HT1080 (cell line): Measurements from ENCODE around the gene DENND10. TPM values are rescaled to one million over a fixed set of nuclear protein-coding genes. Genes with fewer than 3 reads are reported as not detected.
"Not testable (repeated sequence)": the region's sequence is repeated elsewhere in the genome, so short reads cannot be mapped to it uniquely, and the experiment has no call there.

ENCODE experiments used
- DNase-seq: peaks from one replicate; pipeline ENCODE4 v3.0.0-alpha.2; 2015; ENCODE audit warnings: low read depth
- total RNA-seq: library from RNA; depleted of rRNA; stranded (reverse); fragments of >200 nt; shearing (Covaris generic); gene quantifications from 2 replicates; pipeline ENCODE4 v1.2.3, GENCODE V29; 2014

The DENND10 gene
- total RNA-seq, 1 experiment from 2014 or later, result 26.6 TPM

DNA sequence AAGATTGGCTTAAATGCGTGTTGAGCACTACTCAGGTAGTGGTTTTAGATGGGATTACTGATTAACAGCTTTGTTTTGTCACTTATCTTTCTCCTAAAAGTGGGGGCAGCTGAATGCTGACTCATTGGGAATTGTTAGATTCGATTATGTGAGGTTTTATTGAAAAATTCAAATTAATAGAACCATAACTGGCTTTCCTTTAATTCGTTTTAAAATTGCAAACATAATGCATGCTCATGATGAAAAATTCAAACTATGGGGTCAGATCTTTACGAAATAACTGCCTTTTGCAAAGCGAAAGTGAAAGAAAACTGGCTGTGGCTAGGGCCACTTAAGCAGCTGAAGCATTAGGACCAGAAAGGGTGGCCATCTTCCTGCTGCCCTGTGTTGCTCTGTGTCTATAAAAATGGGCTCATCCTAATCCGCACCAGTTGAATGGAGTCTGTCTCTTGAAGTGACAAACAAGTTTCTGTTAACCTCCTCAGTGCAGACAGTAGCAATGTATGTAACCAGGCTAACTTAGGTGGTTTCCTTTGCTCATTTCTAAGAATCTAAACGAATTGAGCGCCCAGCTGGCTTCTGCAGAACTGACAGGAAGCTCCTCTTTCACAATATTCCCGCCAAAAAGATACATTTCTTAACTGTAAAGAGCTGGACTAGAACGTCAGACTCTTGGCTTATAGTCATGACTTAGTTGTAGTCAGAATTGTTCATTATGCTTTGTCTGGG, 27.8 kb downstream of the DENND10 start:
- peak; percentile 42 for DNase-seq

DNA sequence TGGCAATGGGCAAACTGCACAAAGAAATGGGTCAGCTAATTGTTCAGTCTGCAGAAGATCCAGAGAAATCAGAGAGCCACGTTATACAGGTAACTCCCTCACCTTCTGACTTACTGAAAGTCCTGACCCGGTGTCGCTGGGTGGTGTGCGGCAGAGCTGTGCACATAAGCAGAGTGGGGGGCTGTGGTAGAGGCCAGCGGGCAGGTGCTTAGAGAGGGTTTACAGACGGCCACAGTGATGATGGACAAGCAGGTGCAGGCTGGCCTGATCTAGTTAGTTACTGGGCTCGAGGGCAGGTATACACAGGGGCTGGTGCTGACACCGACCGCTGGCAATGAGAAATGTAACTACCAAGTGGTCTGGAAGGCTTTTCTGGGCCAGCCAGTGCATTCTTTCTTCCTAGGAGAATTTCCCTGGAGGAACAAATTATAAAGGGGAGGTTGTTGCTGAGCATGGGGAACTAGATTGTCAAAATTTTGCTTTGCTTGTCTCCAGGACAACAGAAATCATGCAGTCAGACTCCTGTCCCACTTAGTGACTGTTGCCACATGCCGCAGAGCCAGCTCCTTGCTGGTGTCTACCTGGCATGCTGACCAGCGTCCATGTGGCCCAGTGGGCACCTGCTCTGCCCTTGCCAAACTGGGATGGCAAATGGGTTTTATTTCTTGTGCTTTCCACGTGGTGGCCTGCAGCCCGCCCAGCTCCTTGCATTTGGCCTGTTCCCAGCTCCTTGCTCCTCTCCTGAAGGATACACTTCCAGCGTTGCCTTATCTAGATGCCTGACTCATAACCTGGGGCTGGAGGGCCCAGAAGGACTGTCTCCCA, 28.8 kb downstream of the DENND10 start:
- DNase-seq, result no peak

DNA sequence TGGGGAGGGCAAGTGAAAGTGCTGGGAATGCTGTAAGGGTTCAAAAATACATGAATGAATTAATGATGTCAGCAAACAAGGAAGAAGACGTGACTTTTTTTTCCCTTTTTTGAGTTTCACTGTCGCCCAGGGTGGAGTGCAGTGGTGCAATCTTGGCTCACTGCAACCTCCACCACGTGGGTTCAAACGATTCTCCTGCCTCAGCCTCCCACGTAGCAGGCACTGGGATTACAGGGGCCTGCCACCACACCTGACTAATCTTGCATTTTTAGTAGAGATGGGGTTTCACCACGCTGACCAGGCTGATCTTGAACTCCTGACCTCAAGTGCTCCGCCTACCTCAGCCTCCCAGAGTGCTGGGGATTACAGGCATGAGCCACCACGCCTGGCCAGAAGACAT, 30.0 kb downstream of the DENND10 start:
- DNase-seq, result no peak

DNA sequence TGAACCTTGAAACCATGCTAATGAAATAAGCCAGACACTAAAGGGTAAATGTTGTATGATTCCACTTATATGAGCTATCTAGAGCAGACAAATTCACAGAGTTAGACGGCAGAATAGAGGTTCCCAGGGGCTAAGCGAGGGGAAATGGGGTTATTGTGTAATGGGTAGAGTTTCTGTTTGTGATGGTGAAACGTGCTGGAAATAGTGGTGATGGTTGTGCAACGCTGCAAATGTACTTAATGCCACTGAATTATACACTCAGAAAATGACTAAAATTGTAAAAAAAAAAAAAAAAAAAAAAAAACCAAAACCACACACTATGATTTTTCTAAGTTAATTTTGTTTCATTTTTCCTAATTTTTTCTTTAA, 31.6 kb downstream of the DENND10 start:
- no peak for DNase-seq

DNA sequence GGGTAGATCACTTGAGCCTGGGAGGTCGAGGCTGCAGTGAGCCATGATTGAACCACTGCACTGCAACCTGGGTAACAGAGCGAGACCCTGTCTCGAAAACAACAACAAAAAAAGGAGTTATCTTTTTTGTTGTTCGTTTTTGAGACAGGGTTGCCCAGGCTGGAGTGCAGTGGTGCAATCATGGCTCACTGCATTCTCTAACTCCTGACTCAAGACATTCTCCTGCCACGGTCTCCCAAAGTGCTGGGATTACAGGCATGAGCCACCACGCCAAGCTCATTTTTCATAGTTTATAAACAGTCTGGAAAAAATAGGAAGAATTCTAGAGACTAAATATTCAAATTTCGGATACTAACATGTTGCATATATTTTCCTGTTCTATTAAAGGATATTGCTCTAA, 32.2 kb downstream of the DENND10 start:
- DNase-seq, result no peak

DNA sequence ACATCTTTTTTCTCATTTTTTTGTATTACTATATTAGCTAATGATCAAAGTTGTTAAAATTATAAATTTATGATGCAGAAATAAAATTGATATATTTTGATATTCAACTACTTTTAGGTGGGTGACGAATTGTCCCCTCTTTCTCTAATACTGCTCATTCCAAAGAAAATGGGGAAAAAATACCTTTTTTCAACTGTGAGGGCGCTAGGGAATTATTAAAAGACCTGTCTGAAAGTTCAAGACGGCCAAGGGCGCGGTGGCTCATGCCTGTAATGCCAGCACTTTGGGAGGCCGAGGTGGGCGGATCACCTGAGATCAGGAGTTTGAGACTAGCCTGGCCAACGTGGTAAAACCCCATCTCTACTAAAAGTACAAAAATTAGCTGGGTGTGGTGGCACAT, 34.0 kb downstream of the DENND10 start:
- not testable (repeated sequence) for DNase-seq

DNA sequence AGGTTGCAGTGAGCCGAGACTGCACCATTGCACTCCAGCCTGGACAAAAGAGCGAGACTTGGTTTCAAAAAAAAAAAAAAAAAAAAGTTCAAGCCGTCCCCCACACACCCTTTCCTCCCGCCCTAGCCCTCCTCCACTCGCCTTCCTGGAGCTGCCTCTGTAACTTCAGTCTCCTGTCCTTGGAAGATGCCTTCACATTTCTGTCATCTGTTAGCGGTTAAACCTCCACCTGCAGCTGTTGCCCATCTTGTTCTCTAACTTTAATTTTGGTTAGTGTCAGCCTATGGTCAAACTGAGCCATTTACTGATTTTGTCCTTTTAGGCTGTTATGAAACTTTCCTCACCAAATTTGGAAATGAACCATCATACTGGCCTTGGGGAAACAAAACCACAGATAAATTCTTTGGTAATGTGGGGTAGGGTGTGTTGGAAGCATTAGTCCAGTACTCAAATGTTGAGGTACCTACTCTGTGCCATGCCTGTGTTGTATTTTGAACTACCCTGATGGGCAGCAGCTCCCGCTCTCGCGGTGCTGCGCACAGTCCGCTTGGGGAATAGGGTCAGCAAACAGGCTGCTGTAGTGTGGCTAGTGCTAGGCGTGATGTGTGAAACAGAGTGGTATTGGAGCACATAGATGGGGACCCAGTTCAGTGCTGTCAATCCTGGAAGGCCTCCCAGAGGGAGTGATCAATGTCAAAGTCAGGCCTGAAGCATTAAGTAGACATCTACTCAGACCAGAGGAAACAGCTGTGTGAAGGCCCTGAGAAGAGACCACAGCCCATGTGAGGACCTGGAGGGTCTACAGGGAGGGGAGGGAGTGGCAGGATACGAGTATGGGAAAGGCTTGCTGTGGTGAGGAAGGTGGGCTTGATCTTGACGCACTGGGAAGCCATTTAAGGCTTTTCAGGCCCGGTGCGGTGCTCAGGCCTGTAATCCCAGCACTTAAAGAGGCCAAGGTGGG, 34.7 kb downstream of the DENND10 start:
- DNase-seq, result no peak

DNA sequence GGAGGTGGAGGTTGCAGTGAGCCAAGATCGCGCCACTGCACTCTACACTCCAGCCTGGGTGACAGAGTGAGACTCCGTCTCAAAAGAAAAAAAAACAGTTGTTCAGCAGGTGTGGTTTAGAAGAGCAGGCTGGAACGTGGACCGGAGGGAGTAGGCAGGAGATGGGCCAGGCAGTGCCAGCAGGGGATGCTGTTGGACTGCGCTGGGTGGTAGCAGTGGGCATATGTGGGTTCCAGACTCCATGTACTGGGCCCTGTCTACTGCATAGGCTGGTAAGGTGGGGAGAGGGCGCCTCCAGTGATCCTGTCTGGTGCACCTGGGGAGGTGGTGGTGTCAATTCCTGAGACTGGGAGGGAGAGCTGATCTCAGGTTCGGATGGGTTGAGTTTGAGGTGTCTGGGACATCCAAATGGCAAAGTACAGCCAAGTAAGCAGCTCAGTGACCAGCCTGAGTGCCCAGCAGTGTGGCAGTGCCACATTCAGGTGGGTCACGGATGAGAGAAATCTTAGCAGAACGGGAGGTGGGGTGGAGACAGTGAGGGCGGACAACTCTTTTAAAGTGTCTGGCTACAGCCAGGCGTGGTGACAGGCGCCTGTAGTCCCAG, 35.7 kb downstream of the DENND10 start:
- DNase-seq, result peak; percentile 51

DNA sequence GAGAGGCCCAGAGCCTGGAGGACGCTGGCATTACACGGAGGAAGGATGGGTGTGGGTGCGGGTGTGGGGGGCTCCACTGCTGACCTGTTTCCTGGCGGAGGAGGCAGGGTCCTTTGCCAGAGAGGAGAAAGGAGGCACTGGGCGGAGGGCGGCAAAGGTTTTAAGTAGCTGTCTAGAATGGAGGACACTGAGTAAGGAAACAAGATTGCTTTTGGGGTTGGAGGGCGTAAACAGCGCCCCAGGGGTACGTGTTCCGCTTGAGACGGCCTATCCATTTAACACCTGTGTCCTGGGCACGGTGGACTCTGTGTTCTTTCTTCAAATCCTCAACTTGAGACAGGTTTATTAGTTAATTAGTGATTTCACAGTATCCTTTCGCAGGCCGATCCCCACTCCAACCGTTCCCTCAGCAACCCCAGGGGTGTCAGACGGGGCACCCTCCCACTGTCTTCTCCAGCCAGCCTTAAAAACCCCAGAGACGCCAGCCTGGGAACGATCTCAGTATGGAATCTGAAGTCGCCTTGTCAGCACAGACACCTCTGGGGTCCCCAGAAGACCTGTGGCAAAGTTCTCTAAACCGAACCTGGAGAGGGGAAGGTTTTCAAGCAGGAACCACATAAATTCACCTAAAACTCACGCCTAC, 36.8 kb downstream of the DENND10 start:
- DNase-seq, result no peak

DNA sequence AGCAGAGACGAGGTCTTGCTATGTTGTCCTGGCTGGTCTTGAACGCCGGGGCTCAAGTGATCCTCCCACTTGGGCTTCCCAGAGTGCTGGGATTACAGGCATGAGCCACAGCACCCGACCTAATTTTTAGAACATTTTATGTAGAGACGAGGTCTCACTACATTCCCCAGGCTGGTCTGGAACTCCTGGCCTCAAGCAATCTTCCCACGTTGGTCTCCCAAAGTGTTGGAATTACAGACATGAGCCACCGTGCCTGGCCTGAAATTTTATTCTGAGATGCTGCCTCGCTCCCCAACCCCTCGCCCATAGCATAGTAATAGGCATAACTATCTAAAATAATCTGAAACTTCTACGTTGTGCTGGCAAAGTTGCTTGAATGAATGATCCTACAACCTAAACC, 39.7 kb downstream of the DENND10 start:
- no peak for DNase-seq

DNA sequence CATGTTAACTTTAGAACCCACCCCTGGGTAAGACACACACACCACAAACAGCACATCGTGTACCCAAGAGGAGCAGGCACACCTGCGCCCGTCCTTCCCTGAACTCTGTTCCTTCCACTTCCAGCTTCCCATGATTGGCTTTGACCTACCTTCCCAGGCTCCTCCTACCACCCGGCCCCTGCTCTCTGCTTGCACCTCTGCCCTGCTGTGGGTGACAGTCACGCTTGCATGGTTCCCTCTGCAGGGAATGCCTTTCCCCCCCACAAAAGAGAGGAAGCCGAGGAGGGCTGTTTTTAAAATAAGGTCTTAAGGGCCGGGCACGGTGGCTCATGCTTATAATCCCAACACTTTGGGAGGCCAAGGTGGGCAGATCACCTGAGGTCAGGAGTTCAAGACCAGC, 45.2 kb downstream of the DENND10 start:
- DNase-seq, result no peak

DNA sequence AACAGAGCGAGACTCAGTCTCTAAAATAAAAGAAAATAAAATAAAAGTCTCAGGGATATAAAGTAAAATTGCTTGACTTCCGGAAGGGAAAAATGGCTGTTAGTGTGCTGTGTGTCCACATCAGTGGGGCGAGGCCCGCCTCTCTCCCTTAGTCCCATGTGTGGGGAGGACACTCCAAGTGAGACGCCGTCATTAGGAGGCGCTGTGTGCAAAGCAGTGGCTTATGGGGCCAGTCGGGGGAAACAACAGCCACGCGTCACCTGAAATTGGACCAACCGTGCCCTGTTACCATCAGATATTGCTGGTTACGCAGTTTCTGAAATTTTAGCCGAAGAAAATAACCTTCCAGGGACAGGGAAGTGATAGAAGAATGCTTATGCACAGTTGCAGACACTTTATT, 45.8 kb downstream of the DENND10 start:
- DNase-seq, result no peak

DNA sequence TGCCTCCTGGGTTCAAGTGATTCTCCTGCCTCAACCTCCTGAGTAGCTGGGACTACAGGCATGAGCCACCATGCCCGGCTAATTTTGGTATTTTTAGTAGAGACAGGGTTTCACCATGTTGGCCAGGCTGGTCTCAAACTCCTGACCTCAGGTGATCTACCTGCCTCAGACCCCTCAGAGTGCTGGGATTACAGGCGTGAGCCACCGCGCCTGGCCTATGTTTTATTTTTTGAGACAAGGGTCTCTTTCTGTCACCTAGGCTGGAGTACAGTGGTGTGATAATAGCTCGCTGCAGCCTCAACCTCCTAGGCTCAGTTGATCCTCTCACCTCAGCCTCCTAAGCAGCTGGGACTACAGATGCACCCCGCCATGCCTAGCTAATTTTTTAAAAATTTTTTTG, 47.7 kb downstream of the DENND10 start:
- DNase-seq, result not testable (repeated sequence)

DNA sequence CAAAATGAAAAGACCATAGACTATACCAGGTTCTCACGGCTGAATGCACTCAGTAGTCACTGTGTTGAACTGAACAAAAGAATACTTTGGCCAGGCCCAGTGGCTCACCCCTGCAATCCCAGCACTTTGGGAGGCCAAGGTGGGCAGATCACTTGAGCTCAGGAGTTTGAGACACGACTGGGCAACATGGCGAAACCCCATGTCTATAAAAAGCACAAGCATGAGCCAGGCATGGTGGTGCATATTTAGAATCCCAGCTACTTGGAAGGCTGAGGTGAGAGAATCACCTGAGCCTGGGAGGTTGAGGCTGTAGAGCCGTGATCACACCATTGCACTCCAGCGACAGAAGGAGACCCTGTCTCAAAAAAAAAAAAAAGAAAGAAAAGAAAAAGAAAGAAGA, 49.1 kb downstream of the DENND10 start:
- no peak for DNase-seq

DNA sequence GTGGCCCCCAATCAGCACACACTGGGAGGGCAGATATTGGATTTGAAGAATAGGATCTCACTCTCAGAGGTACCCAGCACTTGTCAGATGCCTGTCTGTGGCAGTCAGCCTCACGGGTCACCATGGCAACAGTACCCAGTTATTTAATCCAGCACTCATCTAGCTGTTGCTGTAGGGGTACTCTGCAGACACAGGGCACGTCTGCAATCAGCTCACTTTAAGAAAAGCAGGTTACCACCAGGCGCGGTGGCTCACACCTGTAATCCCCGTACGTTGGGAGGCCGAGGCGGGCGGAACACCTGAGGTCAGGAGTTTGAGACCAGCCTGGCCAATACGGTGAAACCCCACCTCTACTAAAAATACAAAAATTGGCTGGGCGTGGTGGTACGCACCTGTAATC, 49.7 kb downstream of the DENND10 start:
- DNase-seq, result no peak

DNA sequence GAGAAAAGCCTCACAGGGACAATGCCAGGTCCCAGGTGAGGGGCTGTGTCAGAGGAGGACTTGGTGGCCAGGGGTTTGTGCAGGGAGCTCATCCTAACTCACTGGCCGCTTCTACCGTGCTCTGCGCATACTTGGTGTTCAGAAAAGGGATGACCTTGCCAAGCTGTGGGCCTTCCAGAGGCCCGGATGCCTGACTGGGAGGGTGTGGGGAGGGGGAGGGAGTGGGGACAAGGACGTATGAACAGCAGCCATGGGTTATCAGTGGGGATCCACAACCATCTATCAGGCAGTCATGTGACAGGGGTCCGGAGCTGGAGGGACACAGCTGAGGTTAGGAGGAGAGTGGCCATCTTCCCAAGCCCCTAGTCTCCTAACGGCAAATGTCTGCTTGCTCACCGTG, 55.4 kb downstream of the DENND10 start:
- DNase-seq, result no peak

DNA sequence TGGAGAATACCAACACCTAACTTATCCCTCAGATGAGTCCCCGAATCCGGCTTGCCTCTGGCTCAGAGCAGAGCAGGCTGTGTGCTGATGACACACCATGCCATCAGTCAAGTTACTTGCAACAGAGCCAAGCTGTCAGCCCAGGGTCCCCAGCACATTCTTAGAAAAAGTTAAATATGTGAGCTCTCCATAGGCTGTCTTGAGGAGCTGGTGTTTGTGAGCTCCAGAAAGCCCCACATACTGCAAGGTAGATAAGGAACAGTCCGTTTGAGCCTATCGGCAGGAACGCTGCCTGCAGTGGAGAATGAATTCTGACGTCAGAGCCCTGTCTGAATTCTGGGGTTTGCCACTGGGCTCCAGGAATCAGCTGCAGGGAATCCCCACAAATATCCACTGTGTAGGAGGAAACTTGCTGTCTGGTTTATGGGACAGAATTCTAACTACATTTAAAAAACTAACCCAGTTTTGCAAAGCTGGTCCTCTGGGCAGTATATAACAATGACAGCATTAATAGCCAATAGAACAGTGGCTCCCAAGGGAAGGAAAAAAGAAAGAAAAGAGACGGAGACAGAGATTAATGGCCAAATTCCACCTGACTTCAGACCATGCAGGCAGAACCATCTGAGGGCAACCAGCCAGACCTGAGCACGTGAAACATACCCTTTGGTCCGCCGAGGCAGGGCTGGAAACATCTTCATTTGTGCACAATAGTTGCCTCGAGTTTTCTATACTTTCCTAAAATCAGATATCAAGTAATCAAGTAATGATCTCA, 58.0 kb downstream of the DENND10 start:
- no peak for DNase-seq

DNA sequence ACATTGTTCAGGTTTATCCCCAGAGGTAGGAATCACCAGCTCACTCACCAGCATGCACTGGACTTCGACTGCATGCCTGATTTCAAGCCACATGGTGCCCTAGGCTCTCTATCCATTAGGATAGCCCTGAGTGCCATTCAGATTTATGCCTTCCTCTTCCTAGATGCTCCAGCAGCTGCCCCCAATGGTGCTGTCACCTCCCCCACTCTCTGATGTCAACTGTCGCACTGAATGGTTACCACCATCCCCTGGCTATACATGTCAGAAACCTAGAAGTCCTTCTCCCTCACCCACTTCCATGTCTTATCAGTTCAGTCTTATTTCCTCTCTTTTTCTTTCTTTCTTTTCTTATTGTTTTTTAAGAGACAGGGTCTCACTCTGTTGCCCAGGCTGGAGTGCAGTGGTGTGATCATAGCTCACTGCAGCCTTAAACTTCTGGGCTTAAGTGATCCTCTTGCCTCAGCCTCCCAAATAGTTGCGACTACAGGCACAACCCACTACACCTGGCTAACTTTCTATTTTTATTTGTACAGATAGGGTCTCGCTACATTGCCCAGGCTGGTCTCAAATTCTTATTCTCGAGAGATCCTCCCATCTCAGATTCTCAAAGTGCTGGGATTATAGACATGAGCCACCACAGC, 58.7 kb downstream of the DENND10 start:
- no peak for DNase-seq
